ENCODE results near the gene SPATA3. TPM values are rescaled to one million over a fixed set of nuclear protein-coding genes. Genes with fewer than 3 reads are reported as not detected.
"Not testable (repeated sequence)": the region's sequence is repeated elsewhere in the genome, so short reads cannot be mapped to it uniquely, and the experiment has no call there.

SPATA3 gene
- total RNA-seq, 1 experiment from 2014 or later: not detected

- no peak for DNase-seq (ENCODE audit: low read depth)
Observed at GRCh38 chr2:230991598-230991997, 4.3 kb upstream of the SPATA3 start.

GRCh38 chr2:230996661-230997060 is 740 bp downstream of the SPATA3 start:
- DNase-seq (ENCODE audit: low read depth): no peak

GRCh38 chr2:230998882-230999281 is 3.0 kb downstream of the SPATA3 start:
- DNase-seq (ENCODE audit: low read depth): no peak

GRCh38 chr2:230999477-230999876 is 3.6 kb downstream of the SPATA3 start:
- DNase-seq (ENCODE audit: low read depth): no peak

- DNase-seq (ENCODE audit: low read depth): no peak
Observed at GRCh38 chr2:231000211-231000904, 4.4 kb downstream of the SPATA3 start.

- DNase-seq (ENCODE audit: low read depth): no peak
Observed at GRCh38 chr2:231001036-231001435, 5.1 kb downstream of the SPATA3 start.

GRCh38 chr2:231001921-231002320 is 6.0 kb downstream of the SPATA3 start:
- no peak for DNase-seq (ENCODE audit: low read depth)

GRCh38 chr2:231002641-231003040 is 6.7 kb downstream of the SPATA3 start:
- no peak for DNase-seq (ENCODE audit: low read depth)

GRCh38 chr2:231003186-231003585 is 7.3 kb downstream of the SPATA3 start:
- no peak for DNase-seq (ENCODE audit: low read depth)

GRCh38 chr2:231004930-231005329 is 9.0 kb downstream of the SPATA3 start:
- not testable (repeated sequence) for DNase-seq (ENCODE audit: low read depth)

GRCh38 chr2:231007286-231008098 is 11.6 kb downstream of the SPATA3 start:
- no peak for DNase-seq (ENCODE audit: low read depth)

- no peak for DNase-seq (ENCODE audit: low read depth)
Observed at GRCh38 chr2:231008131-231008530, 12.2 kb downstream of the SPATA3 start.

GRCh38 chr2:231009236-231009919 is 13.5 kb downstream of the SPATA3 start:
- no peak for DNase-seq (ENCODE audit: low read depth)

- DNase-seq (ENCODE audit: low read depth): no peak
Observed at GRCh38 chr2:231010201-231010730, 14.3 kb downstream of the SPATA3 start.

- DNase-seq (ENCODE audit: low read depth): no peak
Observed at GRCh38 chr2:231011526-231011925, 15.6 kb downstream of the SPATA3 start.

- DNase-seq (ENCODE audit: low read depth): no peak
Observed at GRCh38 chr2:231012463-231012862, 16.5 kb downstream of the SPATA3 start.

- no peak for DNase-seq (ENCODE audit: low read depth)
Observed at GRCh38 chr2:231013820-231014219, 17.9 kb downstream of the SPATA3 start.

- no peak for DNase-seq (ENCODE audit: low read depth)
Observed at GRCh38 chr2:231015478-231015877, 19.6 kb downstream of the SPATA3 start.

GRCh38 chr2:231015926-231016325 is 20.0 kb downstream of the SPATA3 start:
- DNase-seq (ENCODE audit: low read depth): no peak

GRCh38 chr2:231016566-231017230 is 20.8 kb downstream of the SPATA3 start:
- DNase-seq (ENCODE audit: low read depth): peak; percentile 32

- DNase-seq (ENCODE audit: low read depth): peak; percentile 32
Observed at GRCh38 chr2:231017231-231017598, 21.3 kb downstream of the SPATA3 start.

GRCh38 chr2:231018184-231018583 is 22.3 kb downstream of the SPATA3 start:
- DNase-seq (ENCODE audit: low read depth): no peak

Data from LHCN-M2 (cell line).